HG03103 (cell line): ENCODE data around the gene DDIT3.
"Not testable (repeated sequence)": the region's sequence is repeated elsewhere in the genome, so short reads cannot be mapped to it uniquely, and the experiment has no call there.

Source experiments
- ATAC-seq: cut with Tn5 transposase; IDR thresholded peaks from one replicate; pipeline ENCODE4 v1.9.1; 2021; ENCODE audit warnings: low read depth; ENCODE audit not compliant: unreplicated experiment

DDIT3 gene

DNA sequence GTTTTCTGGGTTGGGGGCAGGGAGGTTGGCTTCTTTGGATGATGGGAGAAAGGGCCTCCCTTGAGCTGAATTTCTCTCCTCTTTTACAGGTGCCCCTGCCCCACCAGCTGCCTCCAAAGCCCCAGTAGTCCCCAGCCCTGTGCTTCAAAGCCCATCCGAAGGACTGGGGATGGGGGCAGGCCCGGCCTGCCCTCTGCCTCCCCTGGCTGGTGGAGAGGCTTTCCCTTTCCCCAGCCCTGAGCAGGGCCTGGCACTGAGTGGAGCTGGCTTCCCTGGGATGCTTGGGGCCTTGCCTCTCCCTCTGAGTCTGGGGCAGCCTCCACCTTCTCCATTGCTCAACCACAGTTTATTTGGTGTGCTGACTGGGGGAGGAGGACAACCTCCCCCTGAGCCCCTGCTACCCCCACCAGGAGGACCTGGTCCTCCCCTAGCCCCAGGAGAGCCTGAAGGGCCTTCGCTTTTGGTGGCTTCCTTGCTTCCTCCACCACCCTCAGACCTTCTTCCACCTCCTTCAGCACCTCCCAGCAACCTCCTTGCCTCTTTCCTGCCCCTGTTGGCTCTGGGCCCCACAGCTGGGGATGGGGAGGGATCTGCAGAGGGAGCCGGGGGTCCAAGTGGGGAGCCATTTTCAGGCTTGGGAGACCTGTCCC is 6.3 kb upstream of the DDIT3 start:
- no peak for ATAC-seq

DNA sequence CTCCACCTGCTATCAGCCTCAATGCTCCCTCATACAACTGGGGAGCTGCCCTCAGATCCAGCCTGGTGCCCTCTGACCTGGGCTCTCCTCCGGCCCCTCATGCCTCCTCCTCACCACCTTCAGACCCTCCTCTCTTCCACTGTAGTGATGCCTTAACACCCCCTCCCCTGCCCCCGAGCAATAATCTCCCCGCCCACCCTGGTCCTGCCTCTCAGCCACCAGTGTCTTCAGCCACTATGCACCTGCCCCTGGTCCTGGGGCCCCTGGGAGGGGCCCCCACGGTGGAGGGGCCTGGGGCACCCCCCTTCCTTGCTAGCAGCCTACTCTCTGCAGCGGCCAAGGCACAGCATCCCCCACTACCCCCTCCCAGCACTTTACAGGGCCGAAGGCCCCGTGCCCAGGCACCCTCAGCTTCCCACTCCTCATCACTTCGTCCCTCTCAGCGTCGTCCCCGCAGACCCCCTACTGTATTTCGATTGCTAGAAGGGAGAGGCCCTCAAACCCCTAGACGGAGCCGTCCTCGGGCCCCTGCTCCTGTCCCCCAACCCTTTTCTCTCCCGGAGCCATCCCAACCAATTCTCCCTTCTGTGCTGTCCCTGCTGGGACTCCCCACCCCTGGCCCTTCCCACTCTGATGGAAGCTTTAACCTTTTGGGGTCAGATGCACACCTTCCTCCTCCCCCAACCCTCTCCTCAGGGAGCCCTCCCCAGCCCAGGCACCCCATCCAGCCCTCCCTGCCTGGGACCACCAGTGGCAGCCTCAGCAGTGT is 5.5 kb upstream of the DDIT3 start:
- no peak for ATAC-seq

DNA sequence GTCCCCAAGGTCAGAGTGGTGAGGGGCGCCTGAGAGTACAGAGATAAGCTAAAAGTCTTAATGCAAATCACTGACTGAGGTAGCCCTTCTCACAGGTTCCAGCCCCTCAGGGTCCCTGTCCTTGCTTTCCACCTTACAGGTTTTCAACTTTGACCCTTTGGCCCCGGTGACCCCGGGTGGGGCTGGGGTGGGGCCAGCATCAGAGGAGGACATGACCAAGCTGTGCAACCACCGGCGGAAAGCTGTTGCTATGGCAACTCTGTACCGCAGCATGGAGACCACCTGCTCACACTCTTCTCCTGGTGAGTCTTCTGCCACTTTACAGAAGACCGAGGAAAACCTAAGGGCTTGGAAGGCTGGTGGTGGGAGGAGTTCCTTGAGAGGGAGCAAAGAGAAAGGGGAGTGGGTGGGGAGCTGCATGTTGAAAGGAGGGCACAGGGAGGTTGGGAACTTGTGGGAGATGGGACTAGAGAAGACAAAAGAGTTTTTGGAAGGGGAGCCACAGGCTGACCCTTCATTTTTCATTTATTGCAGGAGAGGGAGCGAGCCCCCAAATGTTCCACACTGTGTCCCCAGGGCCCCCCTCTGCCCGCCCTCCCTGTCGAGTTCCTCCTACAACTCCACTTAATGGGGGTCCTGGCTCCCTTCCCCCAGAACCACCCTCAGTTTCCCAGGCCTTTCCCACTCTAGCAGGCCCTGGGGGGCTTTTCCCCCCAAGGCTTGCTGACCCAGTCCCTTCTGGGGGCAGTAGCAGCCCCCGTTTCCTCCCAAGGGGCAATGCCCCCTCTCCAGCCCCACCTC is 4.7 kb upstream of the DDIT3 start:
- ATAC-seq = no peak

DNA sequence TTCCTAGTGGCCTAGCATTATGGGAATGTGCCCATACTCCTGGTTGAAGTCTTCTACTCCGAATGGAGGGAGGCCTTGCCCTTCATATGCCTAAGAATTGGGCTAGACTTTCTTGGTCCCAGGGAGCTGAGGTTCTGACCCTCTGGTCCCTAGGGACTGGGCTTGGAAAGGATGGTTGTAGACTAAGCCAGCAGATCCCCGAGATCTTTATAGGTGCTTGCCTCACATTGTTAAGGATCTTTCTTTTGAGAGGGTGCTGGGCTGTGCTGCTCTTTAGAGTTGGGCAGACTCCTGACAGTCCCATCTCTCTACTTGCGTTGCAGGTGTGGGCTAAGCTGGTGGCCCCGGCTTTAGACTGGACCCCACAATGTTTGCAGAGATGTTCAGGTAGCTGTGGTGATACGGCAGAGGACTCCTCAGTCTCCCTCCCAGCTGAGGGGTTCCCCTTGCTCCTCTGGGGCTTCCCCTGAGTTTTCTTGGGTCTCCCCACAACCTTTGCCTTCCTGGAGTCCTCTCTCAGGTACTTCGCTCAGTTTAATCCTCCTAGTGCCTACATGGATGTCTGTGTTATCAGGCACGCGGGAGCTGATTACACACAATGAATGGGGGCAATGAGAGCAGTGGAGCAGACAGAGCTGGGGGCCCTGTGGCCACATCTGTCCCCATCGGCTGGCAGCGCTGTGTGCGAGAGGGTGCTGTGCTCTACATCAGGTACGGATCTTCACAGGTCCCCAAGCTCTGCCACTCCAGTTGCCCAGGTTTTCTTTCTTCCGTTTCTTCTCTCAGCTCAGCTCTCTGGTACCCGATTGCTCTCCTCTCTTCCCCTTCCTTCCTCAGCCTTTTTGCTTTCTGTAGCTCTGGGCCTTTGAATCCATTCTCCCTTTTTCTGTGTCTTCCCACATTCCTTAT is 3.6 kb upstream of the DDIT3 start:
- ATAC-seq = no peak

DNA sequence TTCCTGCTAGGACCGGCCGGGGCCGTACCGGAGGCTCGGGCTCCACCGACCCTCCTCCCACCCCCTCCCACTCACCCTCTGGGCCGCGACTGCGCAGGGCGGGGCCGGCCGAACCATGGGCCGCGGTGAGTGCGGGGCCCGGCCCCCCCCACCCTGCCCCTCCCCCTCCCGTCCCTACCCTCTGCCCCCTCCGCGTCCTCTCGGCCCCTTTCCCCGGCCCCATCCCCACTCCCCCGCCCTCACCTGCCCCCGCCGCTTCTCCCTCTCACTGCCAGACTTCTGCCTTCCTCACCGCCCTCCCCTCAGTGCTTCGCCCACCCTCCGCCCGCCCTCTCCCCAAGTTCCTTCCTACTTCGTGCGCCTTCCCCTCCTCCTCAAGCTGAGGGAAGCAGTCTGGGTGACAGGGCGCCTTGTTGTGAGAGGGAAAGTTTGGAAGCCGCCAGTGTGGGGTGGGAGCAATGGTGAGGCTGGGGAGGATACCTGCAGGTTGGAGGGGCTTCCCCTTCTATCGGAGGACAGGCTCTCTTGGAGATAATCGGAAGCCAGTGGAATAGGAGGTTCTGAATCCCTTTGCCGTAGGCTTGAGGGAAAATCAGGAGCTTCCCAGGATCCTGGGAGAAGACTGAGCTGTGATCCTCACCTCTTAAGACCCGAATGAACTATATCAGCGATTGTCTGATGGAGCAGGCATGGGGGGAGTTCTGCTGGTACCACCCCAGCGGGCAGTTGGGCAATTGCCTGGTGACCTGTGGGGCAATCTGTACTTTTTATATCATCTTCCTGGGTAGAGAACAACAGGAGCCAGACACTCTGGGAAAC is 2.8 kb upstream of the DDIT3 start:
- no peak for ATAC-seq

DNA sequence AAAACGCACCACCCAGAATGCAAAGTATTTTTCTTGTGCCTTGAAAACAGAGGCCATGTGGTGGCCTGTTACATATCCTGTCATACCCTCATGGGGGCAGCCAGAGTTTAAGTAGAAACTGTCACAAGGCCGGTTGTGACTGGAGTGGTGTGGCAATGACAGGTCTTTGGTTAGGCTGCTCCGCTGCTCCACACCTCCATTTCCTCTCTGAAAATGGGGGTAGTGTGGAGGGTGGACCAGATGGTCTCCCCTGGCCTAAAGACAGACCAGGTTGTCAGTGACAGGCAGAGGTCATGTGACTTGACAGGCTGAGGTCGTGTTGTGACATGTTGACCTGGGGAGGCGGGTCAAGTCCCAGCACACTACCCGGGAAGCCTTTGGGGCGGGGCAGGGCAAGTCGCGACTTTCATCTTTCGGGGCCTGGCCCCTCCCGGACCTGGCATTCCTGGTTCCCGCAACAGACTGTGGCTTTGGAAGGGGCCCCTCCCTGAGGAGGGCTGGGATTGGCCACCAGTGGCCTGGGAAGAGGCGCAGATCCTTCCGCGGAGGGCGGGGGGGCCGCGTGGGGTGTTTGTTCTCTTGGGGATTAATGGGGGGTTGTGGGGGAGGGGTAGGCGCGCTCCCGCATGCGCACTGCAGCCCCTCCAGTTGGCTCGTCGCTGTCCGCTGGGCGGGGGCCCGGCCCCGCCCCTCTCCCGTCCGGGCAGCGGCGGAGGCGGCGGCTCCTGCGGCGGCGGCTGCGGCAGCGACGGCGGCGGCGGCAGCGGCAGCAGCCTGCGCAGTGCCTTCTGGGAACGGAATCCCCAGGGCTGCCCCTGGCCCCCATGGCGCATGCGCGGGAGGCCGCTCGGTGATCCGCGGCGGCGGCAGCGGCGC is 1.9 kb upstream of the DDIT3 start, which contains the start of gene MBD6:
Gene MBD6 (plus strand): TSS at position 814 of the 876 bp plus-strand sequence. CDS start 1,480 bp downstream, outside the sequence.
- ATAC-seq = peak; percentile 32

DNA sequence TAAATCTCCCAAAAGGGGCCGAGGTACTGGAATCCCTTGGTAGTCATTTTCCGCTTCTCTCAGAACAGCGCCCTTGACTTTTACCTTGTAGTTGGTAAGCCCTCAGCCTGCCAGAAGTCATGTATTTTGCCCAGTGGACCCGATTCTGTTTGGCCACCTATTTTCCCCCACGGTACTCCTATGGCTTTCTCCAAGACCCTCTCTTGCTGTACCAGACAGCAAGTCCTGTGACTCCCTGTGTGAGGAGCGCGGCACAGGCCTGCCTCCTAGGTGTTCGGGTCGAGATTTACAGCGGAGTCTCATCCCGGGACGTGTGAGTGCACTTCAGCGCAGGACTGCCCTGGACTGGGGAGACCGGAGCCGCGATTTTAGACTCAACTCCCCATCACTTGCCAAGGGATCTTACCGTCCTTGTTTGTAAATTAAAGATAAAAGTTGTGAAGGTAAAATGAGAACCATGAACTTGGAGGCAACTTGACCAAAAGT is 1.3 kb upstream of the DDIT3 start:
- no peak for ATAC-seq

DNA sequence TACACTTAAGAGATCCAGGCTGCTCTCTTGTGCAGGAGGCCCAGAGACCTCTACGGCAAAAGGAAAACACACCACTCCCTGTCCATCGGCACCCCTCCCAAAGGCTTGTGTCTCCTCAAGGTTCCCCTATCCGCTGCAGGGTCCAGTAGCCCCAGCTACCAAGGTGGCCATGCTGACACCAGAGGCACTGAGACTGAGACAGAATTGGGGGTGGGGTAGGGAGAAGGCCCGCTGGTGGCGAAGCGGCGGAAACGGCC is 590 bp downstream of the DDIT3 start:
- ATAC-seq = peak; percentile 0

DNA sequence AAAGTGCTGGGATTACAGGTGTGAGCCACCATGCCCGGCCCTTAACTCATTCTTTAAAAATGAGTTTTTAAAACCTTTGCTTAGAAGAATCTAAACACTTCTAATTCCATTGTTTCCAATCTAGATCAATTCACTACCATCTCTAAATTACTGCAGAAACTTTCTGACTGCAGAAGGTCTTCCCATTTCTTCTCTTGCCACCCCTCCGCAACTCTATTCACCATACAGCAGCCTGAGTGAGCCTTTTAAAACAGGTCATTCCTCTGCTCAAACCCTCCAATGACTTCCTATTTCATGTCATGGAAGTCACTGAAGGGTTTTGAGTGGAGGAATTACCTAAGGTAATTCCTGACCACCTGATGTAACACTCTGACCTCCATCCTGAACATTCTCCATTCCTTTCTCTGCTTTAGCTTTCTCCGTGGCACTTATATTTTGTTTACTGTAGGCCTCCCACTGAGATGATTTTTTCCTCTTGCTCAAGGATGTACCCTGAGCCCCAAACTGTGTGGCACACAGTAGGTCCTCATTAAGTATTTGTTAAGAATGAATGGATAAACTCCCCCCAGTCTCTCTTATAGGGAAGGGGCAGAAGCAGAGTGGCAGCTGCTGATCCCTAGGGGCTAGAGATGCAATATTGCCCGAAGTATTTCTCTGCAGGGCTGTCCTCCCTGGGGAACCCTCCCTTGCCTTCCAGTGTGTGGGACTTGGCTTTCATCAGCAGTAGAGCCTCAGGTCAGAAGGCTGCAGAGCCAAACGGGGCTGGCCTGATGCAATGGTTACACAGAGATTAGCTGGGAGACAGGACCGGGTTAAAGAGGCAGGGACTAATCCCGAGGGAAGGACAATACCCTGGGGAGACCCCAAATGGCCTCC is 1.2 kb downstream of the DDIT3 start:
- no peak for ATAC-seq

DNA sequence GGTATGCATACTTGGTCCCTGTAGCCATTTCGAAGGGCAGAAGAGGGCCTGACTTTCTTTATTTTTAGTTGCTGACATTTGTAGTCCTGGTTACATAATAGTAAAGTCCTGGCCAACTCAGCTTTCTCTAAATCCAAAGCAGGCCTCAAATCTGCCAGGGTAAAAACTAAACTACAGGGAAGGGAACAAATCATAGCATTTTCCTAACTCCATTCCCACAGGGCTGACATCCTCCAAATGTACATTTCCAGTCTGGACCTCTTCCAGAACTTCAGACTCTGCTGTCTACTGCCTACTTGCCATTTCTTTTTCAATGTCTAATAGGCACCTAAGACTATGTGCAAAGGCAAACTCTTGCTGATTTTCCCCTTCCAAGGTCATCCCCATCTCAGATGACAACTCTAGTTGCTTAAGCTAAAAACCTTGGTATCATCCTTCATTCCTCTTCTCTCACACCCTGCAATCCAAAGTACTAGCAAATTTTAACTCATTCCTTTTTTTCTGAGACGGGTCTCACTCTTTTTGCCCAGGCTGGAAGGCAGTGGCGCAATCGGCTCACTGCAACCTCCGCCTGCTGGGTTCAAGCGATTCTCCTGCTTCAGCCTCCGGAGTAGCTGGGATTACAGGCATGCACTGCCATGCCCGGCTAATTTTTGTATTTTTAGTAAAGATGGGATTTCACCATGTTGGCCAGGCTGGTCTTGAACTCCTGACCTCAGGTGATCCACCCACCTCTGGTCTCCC is 2.0 kb downstream of the DDIT3 start:
- no peak for ATAC-seq

DNA sequence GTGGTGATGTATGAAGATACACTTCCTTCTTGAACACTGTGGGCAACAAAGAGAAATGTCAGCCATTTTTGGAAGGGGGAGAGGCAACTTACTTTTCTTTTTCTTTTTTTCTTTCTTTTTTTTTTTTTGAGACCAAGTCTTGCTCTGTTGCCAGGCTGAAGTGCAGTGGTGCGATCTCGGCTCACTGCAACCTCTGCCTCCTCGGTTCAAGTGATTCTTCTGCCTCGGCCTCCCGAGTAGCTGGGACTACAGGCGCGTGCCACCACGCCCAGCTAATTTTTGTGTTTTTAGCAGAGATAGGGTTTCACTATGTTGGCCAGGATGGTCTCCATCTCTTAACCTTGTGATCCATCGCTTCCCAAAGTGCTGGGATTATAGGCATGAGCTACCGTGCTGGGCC is 2.6 kb downstream of the DDIT3 start:
- ATAC-seq = not testable (repeated sequence)

DNA sequence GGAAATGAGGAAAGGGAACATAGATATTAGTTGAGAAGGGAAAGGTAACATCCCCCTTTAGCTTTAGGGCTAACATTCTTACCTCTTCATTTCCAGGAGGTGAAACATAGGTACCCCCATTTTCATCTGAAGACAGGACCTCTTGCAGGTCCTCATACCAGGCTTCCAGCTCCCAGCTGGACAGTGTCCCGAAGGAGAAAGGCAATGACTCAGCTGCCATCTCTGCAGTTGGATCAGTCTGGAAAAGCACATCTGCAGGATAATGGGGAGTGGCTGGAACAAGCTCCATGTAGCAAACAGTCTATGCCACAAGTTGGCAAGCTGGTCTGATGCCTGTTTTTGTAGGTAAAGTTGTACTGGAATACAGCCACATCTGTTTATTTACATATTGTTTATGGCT is 3.1 kb downstream of the DDIT3 start:
- no peak for ATAC-seq

DNA sequence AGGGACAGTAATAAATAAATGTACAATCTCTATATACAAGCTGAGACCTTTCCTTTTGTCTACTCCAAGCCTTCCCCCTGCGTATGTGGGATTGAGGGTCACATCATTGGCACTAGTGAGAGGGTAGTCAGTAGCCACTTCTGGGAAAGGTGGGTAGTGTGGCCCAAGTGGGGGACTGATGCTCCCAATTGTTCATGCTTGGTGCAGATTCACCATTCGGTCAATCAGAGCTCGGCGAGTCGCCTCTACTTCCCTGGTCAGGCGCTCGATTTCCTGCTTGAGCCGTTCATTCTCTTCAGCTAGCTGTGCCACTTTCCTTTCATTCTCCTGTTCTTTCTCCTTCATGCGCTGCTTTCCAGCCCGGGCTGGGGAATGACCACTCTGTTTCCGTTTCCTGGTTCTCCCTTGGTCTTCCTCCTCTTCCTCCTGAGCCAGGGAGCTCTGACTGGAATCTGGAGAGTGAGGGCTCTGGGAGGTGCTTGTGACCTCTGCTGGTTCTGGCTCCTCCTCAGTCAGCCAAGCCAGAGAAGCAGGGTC is 3.6 kb downstream of the DDIT3 start:
- ATAC-seq = no peak

DNA sequence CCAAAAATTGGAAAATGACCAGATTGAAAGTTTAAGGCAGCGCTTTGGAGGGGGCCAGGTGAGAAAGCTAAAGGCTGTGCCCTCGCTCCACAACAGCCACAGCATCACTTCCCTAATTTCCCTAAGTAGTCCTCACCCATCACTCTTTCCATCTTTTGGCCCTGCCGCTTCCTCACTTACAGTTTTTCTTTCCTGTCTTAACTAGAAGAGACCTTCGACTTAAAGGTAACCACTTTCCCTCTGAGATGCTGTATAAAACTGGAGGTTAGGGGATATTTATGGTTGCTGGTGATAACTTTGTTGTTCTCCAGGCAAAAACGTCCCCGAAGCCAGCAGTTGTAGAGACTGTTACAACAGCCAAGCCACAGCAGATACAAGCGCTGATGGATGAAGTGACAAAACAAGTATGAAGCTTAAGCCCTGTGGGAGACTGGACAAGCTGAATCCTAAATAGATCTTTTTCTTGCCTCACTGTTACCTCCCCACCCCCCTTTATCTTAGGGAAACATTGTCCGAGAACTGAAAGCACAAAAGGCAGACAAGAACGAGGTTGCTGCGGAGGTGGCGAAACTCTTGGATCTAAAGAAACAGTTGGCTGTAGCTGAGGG is 4.3 kb downstream of the DDIT3 start:
- ATAC-seq = no peak

DNA sequence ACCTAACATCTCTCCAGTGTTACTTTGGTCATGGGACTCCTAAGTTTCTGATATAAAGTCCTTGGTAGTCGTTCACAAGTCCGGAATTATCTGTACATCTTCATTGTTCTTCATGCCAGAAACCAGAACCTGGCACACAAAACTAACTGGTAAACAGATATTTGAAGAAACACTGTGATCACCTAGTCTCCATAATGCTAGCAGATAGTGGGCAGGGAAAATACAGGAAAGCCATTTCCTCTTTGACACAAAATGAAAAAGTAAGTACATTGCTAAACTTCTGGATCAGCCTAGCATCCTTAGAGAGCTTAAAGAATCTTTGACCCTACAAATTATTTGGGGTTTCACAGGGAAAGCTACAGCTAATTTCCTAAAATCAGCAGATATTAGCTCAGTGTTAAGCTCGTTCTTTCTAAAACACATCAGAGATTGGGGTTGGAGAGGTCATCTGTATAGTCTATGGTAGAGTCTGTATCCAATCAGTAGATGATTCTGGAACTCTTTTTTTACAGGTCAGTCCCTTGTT is 4.8 kb downstream of the DDIT3 start:
- ATAC-seq = no peak

DNA sequence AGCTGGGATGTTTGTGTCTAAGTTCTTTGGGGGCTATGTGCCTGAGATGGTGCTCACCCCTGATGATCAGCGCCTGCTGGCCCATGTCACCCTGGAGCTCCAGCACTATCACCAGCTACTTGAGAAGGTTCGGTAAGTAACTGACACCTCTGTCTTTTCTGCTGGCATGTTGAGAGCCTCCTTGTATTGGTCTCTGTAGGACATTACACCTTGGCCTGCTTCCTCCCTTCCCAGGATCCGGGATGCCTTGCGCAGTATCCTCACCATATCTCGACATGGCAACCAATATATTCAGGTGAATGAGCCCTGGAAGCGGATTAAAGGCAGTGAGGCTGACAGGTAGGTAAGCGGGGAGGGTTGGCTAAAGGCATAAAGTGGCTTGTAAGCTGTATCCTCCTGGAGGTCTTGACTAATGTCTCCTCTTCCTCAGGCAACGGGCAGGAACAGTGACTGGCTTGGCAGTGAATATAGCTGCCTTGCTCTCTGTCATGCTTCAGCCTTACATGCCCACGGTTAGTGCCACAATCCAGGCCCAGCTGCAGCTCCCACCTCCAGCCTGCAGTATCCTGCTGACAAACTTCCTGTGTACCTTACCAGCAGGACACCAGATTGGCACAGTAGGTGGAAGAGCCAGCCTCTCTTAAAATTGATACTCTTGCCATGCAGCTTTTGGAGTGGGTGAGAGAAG is 5.5 kb downstream of the DDIT3 start:
- no peak for ATAC-seq
